ENCODE measurements around the gene RAB5IF.

Gene RAB5IF

DNA sequence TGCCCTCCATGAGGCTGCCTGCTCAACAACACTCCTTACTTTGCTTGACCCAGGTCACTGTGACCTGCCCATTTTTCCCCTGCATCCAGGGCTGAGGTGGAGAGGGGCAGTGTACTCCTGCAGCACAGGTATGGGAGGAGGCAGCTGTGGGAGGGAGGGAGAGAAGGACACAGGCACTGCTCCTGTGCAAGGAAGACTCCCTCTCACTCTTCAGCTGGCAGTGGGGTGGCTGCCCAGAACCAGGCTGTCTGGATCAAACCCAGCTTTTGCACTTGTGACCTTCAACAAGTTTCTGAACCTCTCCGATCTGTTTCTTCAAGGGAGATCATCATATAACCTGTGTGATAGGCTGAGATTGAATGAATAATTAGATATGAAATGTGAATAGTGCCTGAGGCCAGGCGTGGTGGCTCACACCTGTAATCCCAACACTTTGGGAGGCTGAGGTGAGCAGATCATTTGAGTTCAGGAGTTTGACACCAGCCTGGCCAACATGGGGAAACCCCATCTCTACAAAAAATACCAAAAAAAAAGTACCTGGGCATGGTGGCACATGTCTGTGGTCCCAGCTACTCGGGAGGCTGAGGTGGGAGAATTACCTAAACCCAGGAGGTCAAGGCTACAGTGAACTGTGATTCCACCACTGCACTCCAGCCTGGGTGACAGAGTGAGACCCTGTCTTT is 18.1 kb upstream of the RAB5IF start:
- TF ChIP-seq CTCF (IDR thresholded peaks at IDR 0.05; ENCODE audit: low read depth, low read length, missing control alignments): no peak
- no peak overlapping the region for H3K4me3 ChIP-seq (ENCODE audit: low read depth, low read length)
- DNase-seq (ENCODE audit: low read depth): no peak

DNA sequence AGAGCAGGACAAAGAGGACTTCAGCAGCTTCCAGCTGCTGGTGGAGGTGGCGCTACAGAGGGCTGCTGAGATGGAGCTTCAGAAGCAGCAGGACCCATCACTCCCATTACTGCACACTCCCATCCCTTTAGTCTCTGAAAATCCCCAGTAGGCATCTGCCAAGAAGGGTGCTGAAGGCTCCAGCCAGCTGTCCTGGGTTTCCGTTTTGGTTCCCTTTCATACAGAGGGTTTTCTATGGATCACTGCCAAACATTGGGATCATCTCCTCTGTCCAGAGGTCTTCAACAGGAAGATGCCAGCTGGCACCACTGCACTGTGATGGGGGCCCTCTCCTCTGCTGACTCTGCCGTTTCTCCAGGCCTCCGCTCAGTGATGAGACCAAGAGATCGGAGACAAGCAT is 14.3 kb upstream of the RAB5IF start:
- H3K4me3 ChIP-seq (ENCODE audit: low read depth, low read length): no peak overlapping the region
- no peak for TF ChIP-seq CTCF (IDR thresholded peaks at IDR 0.05; ENCODE audit: low read depth, low read length, missing control alignments)
- DNase-seq (ENCODE audit: low read depth): no peak

DNA sequence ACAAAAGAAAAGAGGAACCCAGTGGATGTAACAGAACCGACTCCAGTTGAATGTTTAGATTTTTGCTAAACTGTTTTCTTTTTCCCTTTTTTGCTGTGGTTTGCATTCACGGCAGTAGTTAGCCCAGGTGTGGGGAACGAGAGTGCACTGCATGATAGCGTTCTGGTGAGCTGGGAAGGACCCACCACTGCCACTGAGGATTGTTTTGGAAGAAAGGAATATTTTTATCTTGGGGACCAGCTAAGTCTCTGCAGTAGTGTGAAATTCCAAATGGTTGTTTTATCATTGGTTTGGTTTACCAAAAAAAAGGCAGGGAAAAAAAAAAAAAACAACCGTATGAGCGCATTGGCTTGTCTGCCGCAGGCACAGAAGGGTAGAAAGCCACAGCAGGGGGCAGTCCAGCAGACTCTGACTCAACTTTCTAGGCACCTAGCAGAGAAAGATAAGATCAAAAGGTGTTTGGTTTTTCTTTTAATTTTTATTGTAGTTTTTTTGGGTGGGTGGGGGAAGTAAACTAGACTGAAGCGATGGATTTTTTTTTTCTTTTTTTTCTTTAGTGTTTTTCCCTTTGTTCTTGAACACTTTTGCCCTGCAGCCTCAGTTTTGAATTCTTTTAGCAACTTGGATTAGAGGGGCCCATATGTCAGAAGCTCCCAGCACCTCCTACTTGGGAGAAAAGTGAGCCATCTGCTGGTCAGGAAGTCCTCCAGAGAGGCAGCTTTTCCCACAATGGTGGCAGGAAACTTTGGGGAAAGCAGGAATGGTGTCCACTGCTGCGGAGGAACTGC is 13.5 kb upstream of the RAB5IF start:
- no peak for TF ChIP-seq CTCF (IDR thresholded peaks at IDR 0.05; ENCODE audit: low read depth, low read length, missing control alignments)
- H3K4me3 ChIP-seq (ENCODE audit: low read depth, low read length): no peak overlapping the region
- DNase-seq (ENCODE audit: low read depth): no peak

- TF ChIP-seq CTCF (IDR thresholded peaks at IDR 0.05; ENCODE audit: low read depth, low read length, missing control alignments): no peak
- DNase-seq (ENCODE audit: low read depth): no peak
- no peak overlapping the region for H3K4me3 ChIP-seq (ENCODE audit: low read depth, low read length)
Measured at GRCh38 chr20:36593347-36593929, 12.1 kb upstream of the RAB5IF start.

DNA sequence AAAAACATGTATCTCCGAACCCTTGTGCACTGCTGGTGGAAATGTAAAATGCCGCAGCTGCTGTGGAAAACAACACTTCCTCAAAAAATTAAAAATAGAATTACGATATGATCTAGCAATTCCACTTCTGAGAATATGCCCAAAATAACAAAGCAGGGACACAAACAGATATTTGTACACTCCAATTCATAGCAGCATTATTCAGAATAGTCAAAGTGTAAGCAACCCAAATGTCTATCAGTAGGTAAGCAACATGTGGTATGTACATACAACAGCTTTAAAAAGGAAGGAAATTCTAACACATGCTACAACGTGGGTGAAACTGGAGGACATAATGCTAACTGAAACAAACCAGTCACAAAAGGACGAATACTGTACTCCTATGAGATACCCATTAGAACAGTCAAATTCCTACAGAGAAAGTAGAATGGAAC is 5.7 kb upstream of the RAB5IF start:
- peak; percentile 30 for DNase-seq (ENCODE audit: low read depth)
- no peak overlapping the region for H3K4me3 ChIP-seq (ENCODE audit: low read depth, low read length)
- no peak for TF ChIP-seq CTCF (IDR thresholded peaks at IDR 0.05; ENCODE audit: low read depth, low read length, missing control alignments)

GRCh38 chr20:36601540-36601939 is 4.0 kb upstream of the RAB5IF start:
- no peak for TF ChIP-seq CTCF (IDR thresholded peaks at IDR 0.05; ENCODE audit: low read depth, low read length, missing control alignments)
- DNase-seq (ENCODE audit: low read depth): no peak
- H3K4me3 ChIP-seq (ENCODE audit: low read depth, low read length): no peak overlapping the region

Measured in GM12864 (cell line).